Measurements from ENCODE around the gene OPCML. TPM values are rescaled to one million over a fixed set of nuclear protein-coding genes. Genes with fewer than 3 reads are reported as not detected.

The OPCML gene
- polyA plus RNA-seq, 3 donors: not detected

- H3K27ac ChIP-seq (ENCODE audit: low read depth in 1 of 2, low read length in 2 of 2): no peak overlapping the region
- Mint-ChIP-seq H3K4me3 (no peak overlapping the region), H3K36me3 (no peaks in the 10 kb centered on the region), H3K27me3 (ENCODE audit: low read depth in 3 of 3) (peaks cover 0 to 6% (median 0%) of the 10 kb centered on the region in 3 donors), H3K27ac (no peak overlapping the region), H3K9me3 (peaks cover 0 to 2% (median 0%) of the 10 kb centered on the region in 7 donors), H3K4me1 (no peaks in the 10 kb centered on the region)
- TF ChIP-seq CTCF (IDR thresholded peaks at IDR 0.05): no peak
- no peaks in the 10 kb centered on the region for H3K9me3 ChIP-seq (replicated peaks in 1 of 2; ENCODE audit: control insufficient read depth in 1 of 2, insufficient read depth in 1 of 2, low read length in 2 of 2)
- H3K4me3 ChIP-seq (replicated peaks in 1 of 3; ENCODE audit: low read depth in 2 of 3, low read length in 3 of 3): no peak overlapping the region
- no peaks in the 10 kb centered on the region for H3K4me1 ChIP-seq (ENCODE audit: control insufficient read depth in 1 of 2, insufficient read depth in 2 of 2, low read length in 2 of 2)
- H3K27me3 ChIP-seq (ENCODE audit: control insufficient read depth in 2 of 2, insufficient read depth in 2 of 2, low read length in 2 of 2): no peaks in the 10 kb centered on the region
- WGBS (ENCODE audit: insufficient coverage): 92% methylated on average over 5 of the region's 8 CpGs
- H2AFZ ChIP-seq (ENCODE audit: insufficient read depth, low read depth, low read length, poor library complexity, severe bottlenecking): no peak overlapping the region
- H3K79me2 ChIP-seq (ENCODE audit: insufficient read depth, low read length): no peaks in the 10 kb centered on the region
- H4K20me1 ChIP-seq (ENCODE audit: insufficient read depth, low read length): no peaks in the 10 kb centered on the region
- no peak overlapping the region for H3K9ac ChIP-seq (ENCODE audit: insufficient read depth, low read length, poor library complexity, severe bottlenecking)
- no peak overlapping the region for H3K4me2 ChIP-seq (replicated peaks; ENCODE audit: extremely low read depth, low read length, poor library complexity, severe bottlenecking)
- intact Hi-C loops (cut with micrococcal nuclease): no loop called here
- no peaks in the 10 kb centered on the region for H3K36me3 ChIP-seq (replicated peaks in 1 of 2; ENCODE audit: control insufficient read depth in 1 of 2, insufficient read depth in 2 of 2, low read length in 2 of 2)
- DNase-seq: no peak
Measured at GRCh38 chr11:133516845-133517244, 15.5 kb downstream of the OPCML start.

DNA sequence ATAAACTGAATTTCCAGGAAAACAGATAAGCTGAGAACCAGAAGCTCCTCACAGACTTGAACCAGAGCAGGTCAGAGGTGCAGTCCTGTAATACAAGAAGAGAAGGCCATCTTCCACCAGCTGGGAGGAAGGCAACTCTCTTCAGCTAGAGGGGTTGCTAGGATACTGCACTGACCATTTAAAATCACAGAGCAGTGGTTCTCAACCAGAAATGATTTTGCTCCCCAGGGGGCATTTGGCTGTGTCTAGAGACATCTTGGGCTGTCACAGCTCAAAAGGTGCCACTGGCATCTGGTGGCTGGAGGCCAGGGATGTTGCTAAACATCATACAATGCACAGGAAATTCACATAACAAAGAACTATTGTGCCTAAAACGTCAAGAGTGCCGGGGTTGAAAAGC, 17.2 kb downstream of the OPCML start:
- H3K27ac Mint-ChIP-seq: peak overlapping the region in 1 of 7 donors; percentile 3
- H3K4me3 ChIP-seq (replicated peaks in 1 of 3; ENCODE audit: low read depth in 2 of 3, low read length in 3 of 3): no peak overlapping the region
- no peaks in the 10 kb centered on the region for H3K4me1 ChIP-seq (ENCODE audit: control insufficient read depth in 1 of 2, insufficient read depth in 2 of 2, low read length in 2 of 2)
- H3K9me3 ChIP-seq (replicated peaks in 1 of 2; ENCODE audit: control insufficient read depth in 1 of 2, insufficient read depth in 1 of 2, low read length in 2 of 2): no peaks in the 10 kb centered on the region
- no peak overlapping the region for H2AFZ ChIP-seq (ENCODE audit: insufficient read depth, low read depth, low read length, poor library complexity, severe bottlenecking)
- H3K79me2 ChIP-seq (ENCODE audit: insufficient read depth, low read length): no peaks in the 10 kb centered on the region
- intact Hi-C loops (cut with micrococcal nuclease): no loop called here
- H3K4me2 ChIP-seq (replicated peaks; ENCODE audit: extremely low read depth, low read length, poor library complexity, severe bottlenecking): no peak overlapping the region
- DNase-seq: no peak
- H3K27me3 ChIP-seq (ENCODE audit: control insufficient read depth in 2 of 2, insufficient read depth in 2 of 2, low read length in 2 of 2): no peaks in the 10 kb centered on the region
- no peaks in the 10 kb centered on the region for H3K36me3 ChIP-seq (replicated peaks in 1 of 2; ENCODE audit: control insufficient read depth in 1 of 2, insufficient read depth in 2 of 2, low read length in 2 of 2)
- no peak overlapping the region for H3K4me3 Mint-ChIP-seq
- no peaks in the 10 kb centered on the region for H3K36me3 Mint-ChIP-seq
- no peak overlapping the region for H3K27ac ChIP-seq (ENCODE audit: low read depth in 1 of 2, low read length in 2 of 2)
- H3K9ac ChIP-seq (ENCODE audit: insufficient read depth, low read length, poor library complexity, severe bottlenecking): no peak overlapping the region
- H3K4me1 Mint-ChIP-seq: no peaks in the 10 kb centered on the region
- TF ChIP-seq CTCF (IDR thresholded peaks at IDR 0.05): no peak
- no CpG with 5 or more reads among the region's 2 CpGs for WGBS (ENCODE audit: insufficient coverage)
- H3K9me3 Mint-ChIP-seq: peaks cover 0 to 2% (median 0%) of the 10 kb centered on the region in 7 donors
- H4K20me1 ChIP-seq (ENCODE audit: insufficient read depth, low read length): no peaks in the 10 kb centered on the region
- H3K27me3 Mint-ChIP-seq (ENCODE audit: low read depth in 3 of 3): peaks cover 0 to 9% (median 0%) of the 10 kb centered on the region in 3 donors
